Right cardiac atrium (tissue), 5 donors: ENCODE measurements around the gene KIAA1614. TPM values are rescaled to one million over a fixed set of nuclear protein-coding genes. Genes with fewer than 3 reads are reported as not detected.
"Not testable (repeated sequence)": the region's sequence is repeated elsewhere in the genome, so short reads cannot be mapped to it uniquely, and the experiment has no call there.

ENCODE experiments used
- ATAC-seq, 2 donors: fragments of 200-7000 bp; cut with Tn5 transposase; one replicate each; pipeline versions ENCODE4 v1.8.0 to v1.9.1; 2020; ENCODE audit warnings: moderate library complexity in 2 of 2, mild to moderate bottlenecking in 1 of 2
- DNase-seq, 3 donors: peaks; one replicate each; pipeline ENCODE4 v3.0.0-alpha.2; 2020
- H3K27ac ChIP-seq: one replicate; pipeline ENCODE4 v1.5.1; 2013; ENCODE audit warnings: mild to moderate bottlenecking, low read length, control low read depth, moderate library complexity
- H3K27me3 ChIP-seq: one replicate; pipeline ENCODE4 v1.6.1; 2013; ENCODE audit not compliant: control insufficient read depth, insufficient read depth
- H3K4me1 ChIP-seq: one replicate; pipeline ENCODE4 v1.6.1; 2013; ENCODE audit warnings: low read length; ENCODE audit not compliant: control insufficient read depth, insufficient read depth
- H3K4me3 ChIP-seq: one replicate; pipeline ENCODE4 v1.5.1; 2013; ENCODE audit warnings: low read length, control low read depth
- H3K9me3 ChIP-seq: one replicate; pipeline ENCODE4 v1.6.1; 2013; ENCODE audit warnings: low read length; ENCODE audit not compliant: control insufficient read depth
- WGBS: extraction: QIAGEN DNeasy Blood & Tissue Kit; methylation state at CpG from one replicate; pipeline ENCODE4 v1.1.7; 2013; 5-methylcytosine and 5-hydroxymethylcytosine counted together
- intact Hi-C, 4 donors: fragments of 100-400 bp; cut with DNase I; formaldehyde crosslinking; loops; one replicate each; pipeline versions ENCODE4 v1.11.0 to v1.14.0; 2022 to 2023
- polyA plus RNA-seq: library from polyadenylated mRNA; stranded (reverse); fragments of 200-250 nt; gene quantifications from one replicate; pipeline ENCODE4 v1.2.3, GENCODE V29; 2013
- total RNA-seq, 4 donors: library from RNA; stranded (reverse); fragmentation: NEBNext Ultra II Directional; extraction: Animal tissue kit (Norgen Biotek cat#: 25700); gene quantifications; one replicate each; pipeline ENCODE4 v1.2.1, GENCODE V29; 2021
- donor health status: healthy with polysubstance abuse.
- donor health status: DM: no; HTN: yes; CAD: no.
- donor health status: DM: no; HTN: no; CAD: no.
- donor health status: DM: no; HTN: yes; CAD: no; lungs with severe emphysema.
- donor health status: DM: yes; HTN: yes; CAD: no.

KIAA1614 gene
- total and polyA plus RNA-seq, 5 donors, result 10.2 to 16.6 (median 11.6) TPM

- peaks cover 7% of the 10 kb centered on the region for H3K4me1 ChIP-seq
- H3K9me3 ChIP-seq, result no peaks in the 10 kb centered on the region
- H3K27me3 ChIP-seq, result no peaks in the 10 kb centered on the region
- H3K4me3 ChIP-seq, result no peak overlapping the region
- DNase-seq (no peak), ATAC-seq (no peak)
- intact Hi-C loops, result no loop called here
- H3K27ac ChIP-seq, result no peak overlapping the region
- 61% methylated on average over 15 of the region's 15 CpGs for WGBS
Measured at GRCh38 chr1:180966744-180967536, 54.2 kb downstream of the KIAA1614 start.

DNA sequence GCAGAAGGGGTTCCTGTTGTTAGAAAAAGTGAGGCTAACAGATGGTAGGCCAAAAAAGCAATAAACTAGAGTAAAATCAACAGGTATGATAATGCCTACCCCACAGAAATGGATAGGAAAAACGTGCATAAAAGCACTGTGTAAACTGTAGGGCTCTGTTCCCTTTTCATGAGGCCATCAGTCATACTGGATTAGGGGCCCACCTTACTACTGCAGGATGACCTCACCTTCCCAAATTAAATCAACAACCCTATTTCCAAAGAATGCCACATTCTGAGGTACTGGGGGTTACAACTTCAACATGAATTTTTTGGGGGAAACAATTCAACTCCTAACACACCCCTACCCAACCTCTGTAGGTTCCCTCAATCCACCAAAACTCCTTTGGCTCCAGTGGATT is 54.9 kb downstream of the KIAA1614 start:
- Histone ChIP-seq H3K27ac (no peak overlapping the region), H3K27me3 (no peaks in the 10 kb centered on the region), H3K9me3 (no peaks in the 10 kb centered on the region), H3K4me1 (peaks cover 3% of the 10 kb centered on the region), H3K4me3 (no peak overlapping the region)
- intact Hi-C loops, result no loop called here
- 37% methylated on average over 1 of the region's 1 CpG for WGBS
- DNase-seq (no peak), ATAC-seq (no peak)

GRCh38 chr1:180968834-180969233 is 56.1 kb downstream of the KIAA1614 start:
- H3K27me3 ChIP-seq, H3K4me1 ChIP-seq, H3K4me3 ChIP-seq, intact Hi-C loops, H3K27ac ChIP-seq, DNase-seq, H3K9me3 ChIP-seq, ATAC-seq: not testable (repeated sequence)
- 84% methylated on average over 8 of the region's 8 CpGs for WGBS

DNA sequence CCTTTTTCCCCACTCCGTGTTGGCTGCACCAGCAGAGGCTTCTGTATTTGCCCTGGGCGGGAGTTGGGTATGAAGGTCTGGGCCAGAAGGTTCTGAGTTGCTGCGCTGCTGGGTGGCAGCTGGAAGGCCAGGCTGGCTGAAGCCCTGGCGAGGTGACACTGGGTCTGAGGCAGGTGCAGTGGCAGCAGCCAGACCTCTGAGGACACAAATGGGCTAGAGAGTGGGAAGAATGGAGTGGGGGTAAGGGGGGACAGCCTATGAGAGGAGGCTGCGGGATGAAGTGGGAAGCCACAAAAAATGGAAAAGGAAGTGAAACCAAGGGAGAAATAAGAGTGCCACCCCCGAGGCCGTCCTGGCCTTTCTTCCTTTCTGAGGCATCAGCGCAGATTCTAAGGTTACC is 56.7 kb downstream of the KIAA1614 start:
- no peak overlapping the region for H3K27ac ChIP-seq
- ATAC-seq (no peak), DNase-seq (no peak)
- WGBS, result 74% methylated on average over 8 of the region's 8 CpGs
- H3K9me3 ChIP-seq, result no peaks in the 10 kb centered on the region
- H3K4me3 ChIP-seq, result no peak overlapping the region
- peaks cover 3% of the 10 kb centered on the region for H3K4me1 ChIP-seq
- intact Hi-C loops, result no loop called here
- H3K27me3 ChIP-seq, result no peaks in the 10 kb centered on the region

DNA sequence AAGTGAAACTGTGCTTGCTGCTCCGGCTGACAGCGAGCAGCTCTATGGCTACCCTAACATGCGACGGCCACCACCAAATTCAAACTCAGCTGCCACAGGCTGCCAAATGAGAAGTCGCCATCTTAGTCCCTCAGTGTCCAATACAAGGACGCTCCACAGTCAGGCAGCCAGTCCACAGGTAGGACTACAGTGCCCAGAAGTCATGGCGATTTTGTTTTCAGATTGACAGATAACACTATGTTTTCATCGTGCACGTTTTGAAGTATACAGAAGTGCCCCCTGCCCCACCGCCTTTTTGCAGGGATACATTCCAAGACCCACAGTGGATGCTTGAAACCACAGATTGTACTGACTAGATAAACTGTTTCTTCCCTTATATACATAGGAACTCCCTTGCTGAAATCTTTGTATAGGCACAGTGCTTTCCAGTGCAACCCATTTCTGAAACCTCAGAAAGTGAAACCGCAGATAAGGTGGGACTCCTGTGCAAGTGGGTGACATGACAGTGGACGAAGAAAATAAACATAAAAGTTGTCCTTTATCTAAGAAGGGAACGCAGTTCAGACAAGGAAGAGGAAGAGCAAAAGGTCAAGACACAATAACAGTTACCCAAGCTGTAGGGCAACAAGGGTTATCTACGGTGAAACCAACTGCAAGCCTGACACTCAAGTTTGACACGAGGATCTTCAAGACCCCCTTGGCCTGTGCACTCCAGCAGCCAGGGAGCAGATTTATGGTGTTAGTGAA is 57.8 kb downstream of the KIAA1614 start:
- Histone ChIP-seq H3K9me3 (no peaks in the 10 kb centered on the region), H3K27me3 (no peaks in the 10 kb centered on the region), H3K4me3 (no peak overlapping the region), H3K27ac (no peak overlapping the region), H3K4me1 (peaks cover 3% of the 10 kb centered on the region)
- DNase-seq, result no peak
- intact Hi-C loops, result no loop called here
- ATAC-seq, result no peak
- WGBS, result 73% methylated on average over 15 of the region's 15 CpGs

- 95% methylated on average over 8 of the region's 8 CpGs for WGBS
- H3K27ac ChIP-seq, result no peak overlapping the region
- H3K4me3 ChIP-seq, result no peak overlapping the region
- DNase-seq (no peak), ATAC-seq (no peak)
- H3K4me1 ChIP-seq, result peaks cover 3% of the 10 kb centered on the region
- no peaks in the 10 kb centered on the region for H3K27me3 ChIP-seq
- H3K9me3 ChIP-seq, result no peaks in the 10 kb centered on the region
- intact Hi-C loops, result no loop called here
Measured at GRCh38 chr1:180971273-180971997, 58.7 kb downstream of the KIAA1614 start.

- H3K4me3 ChIP-seq, result no peak overlapping the region
- peaks cover 3% of the 10 kb centered on the region for H3K4me1 ChIP-seq
- H3K27me3 ChIP-seq, result no peaks in the 10 kb centered on the region
- 55% methylated on average over 4 of the region's 4 CpGs for WGBS
- no peaks in the 10 kb centered on the region for H3K9me3 ChIP-seq
- no peak overlapping the region for H3K27ac ChIP-seq
- DNase-seq, result no peak
- ATAC-seq, result no peak
- intact Hi-C loops, result no loop called here
Measured at GRCh38 chr1:180973369-180973768, 60.7 kb downstream of the KIAA1614 start.

- ATAC-seq (no peak), DNase-seq (no peak)
- WGBS, result 57% methylated on average over 4 of the region's 4 CpGs
- H3K27ac ChIP-seq, result no peak overlapping the region
- intact Hi-C loops, result no loop called here
- no peaks in the 10 kb centered on the region for H3K27me3 ChIP-seq
- no peak overlapping the region for H3K4me3 ChIP-seq
- H3K9me3 ChIP-seq, result no peaks in the 10 kb centered on the region
- peaks cover 2% of the 10 kb centered on the region for H3K4me1 ChIP-seq
Measured at GRCh38 chr1:180974236-180974635, 61.5 kb downstream of the KIAA1614 start.

- no peak for DNase-seq
- no peak overlapping the region for H3K4me3 ChIP-seq
- no peaks in the 10 kb centered on the region for H3K4me1 ChIP-seq
- no peaks in the 10 kb centered on the region for H3K27me3 ChIP-seq
- WGBS, result 67% methylated on average over 4 of the region's 4 CpGs
- intact Hi-C loops, result no loop called here
- no peak for ATAC-seq
- H3K27ac ChIP-seq, result no peak overlapping the region
- H3K9me3 ChIP-seq, result no peaks in the 10 kb centered on the region
Measured at GRCh38 chr1:180975551-180975950, 62.9 kb downstream of the KIAA1614 start.

DNA sequence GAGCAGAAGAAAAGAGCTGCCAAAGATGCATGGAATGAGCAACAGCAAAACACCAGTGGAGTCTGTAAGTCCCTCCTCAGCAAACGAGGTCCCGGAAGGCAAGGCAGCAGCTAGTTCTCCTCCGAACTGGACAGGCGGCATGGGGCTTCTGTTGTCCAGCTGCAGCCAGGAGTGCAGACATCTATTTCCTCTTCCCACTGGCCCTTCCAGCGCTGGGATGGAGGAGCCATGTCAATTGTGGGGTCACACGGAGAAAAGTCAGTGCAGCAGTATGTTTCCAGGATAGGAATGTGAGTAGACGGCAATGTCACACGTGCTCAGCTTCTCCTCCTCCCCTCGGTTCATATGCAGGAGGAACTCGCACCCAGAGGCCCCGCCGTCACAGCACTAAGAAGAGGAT is 63.5 kb downstream of the KIAA1614 start:
- ATAC-seq, result no peak
- intact Hi-C loops, result no loop called here
- no peaks in the 10 kb centered on the region for H3K9me3 ChIP-seq
- 88% methylated on average over 12 of the region's 12 CpGs for WGBS
- no peaks in the 10 kb centered on the region for H3K4me1 ChIP-seq
- H3K4me3 ChIP-seq, result no peak overlapping the region
- no peak overlapping the region for H3K27ac ChIP-seq
- no peaks in the 10 kb centered on the region for H3K27me3 ChIP-seq
- no peak for DNase-seq

- WGBS, result 88% methylated on average over 6 of the region's 6 CpGs
- DNase-seq, result no peak
Measured at GRCh38 chr1:180976732-180977357, 64.1 kb downstream of the KIAA1614 start.

More at GRCh38 chr1:180976732-180977357, 64.1 kb downstream of the KIAA1614 start:
- Histone ChIP-seq H3K27me3 (no peaks in the 10 kb centered on the region), H3K4me3 (no peak overlapping the region), H3K9me3 (no peaks in the 10 kb centered on the region), H3K27ac (no peak overlapping the region), H3K4me1 (no peaks in the 10 kb centered on the region)
- intact Hi-C loops, result no loop called here
- ATAC-seq, result no peak
